Medulla oblongata (tissue), 1 donor: Measurements from ENCODE around the gene BCL11B.
A peak's percentile ranks its signal among the peaks of the same experiment; 100 is the strongest.

Source experiments
- DNase-seq: peaks from one replicate; pipeline ENCODE4 v3.0.0-alpha.2; 2015; ENCODE audit errors: extremely low spot score

BCL11B gene

GRCh38 chr14:99224116-99224910 lies 47.7 kb downstream of the BCL11B start:
- no peak for DNase-seq

- DNase-seq = no peak
Measured at GRCh38 chr14:99221445-99221844, 50.6 kb downstream of the BCL11B start.

GRCh38 chr14:99217066-99217955 lies 54.7 kb downstream of the BCL11B start:
- no peak for DNase-seq

GRCh38 chr14:99216191-99216590 lies 55.8 kb downstream of the BCL11B start:
- DNase-seq = no peak

- DNase-seq = peak; percentile 16
Measured at GRCh38 chr14:99215277-99215676, 56.7 kb downstream of the BCL11B start.

- no peak for DNase-seq
Measured at GRCh38 chr14:99214701-99215100, 57.3 kb downstream of the BCL11B start.

GRCh38 chr14:99213527-99213971 lies 58.4 kb downstream of the BCL11B start:
- DNase-seq = no peak

- DNase-seq = no peak
Measured at GRCh38 chr14:99213101-99213500, 58.9 kb downstream of the BCL11B start.

- DNase-seq = no peak
Measured at GRCh38 chr14:99212646-99213045, 59.4 kb downstream of the BCL11B start.

GRCh38 chr14:99212199-99212598 lies 59.8 kb downstream of the BCL11B start:
- no peak for DNase-seq

GRCh38 chr14:99211410-99211809 lies 60.6 kb downstream of the BCL11B start:
- DNase-seq = no peak

- no peak for DNase-seq
Measured at GRCh38 chr14:99210333-99210732, 61.7 kb downstream of the BCL11B start.

- DNase-seq = no peak
Measured at GRCh38 chr14:99209409-99209808, 62.6 kb downstream of the BCL11B start.

GRCh38 chr14:99208318-99208717 lies 63.7 kb downstream of the BCL11B start:
- no peak for DNase-seq

GRCh38 chr14:99207456-99207855 lies 64.5 kb downstream of the BCL11B start:
- no peak for DNase-seq

- DNase-seq = no peak
Measured at GRCh38 chr14:99206090-99206489, 65.9 kb downstream of the BCL11B start.

- DNase-seq = no peak
Measured at GRCh38 chr14:99205086-99205688, 66.8 kb downstream of the BCL11B start.

GRCh38 chr14:99203801-99204200 lies 68.2 kb downstream of the BCL11B start:
- no peak for DNase-seq

- DNase-seq = no peak
Measured at GRCh38 chr14:99203080-99203479, 68.9 kb downstream of the BCL11B start.

GRCh38 chr14:99202516-99202915 lies 69.5 kb downstream of the BCL11B start:
- no peak for DNase-seq

GRCh38 chr14:99201351-99202073 lies 70.5 kb downstream of the BCL11B start:
- no peak for DNase-seq

GRCh38 chr14:99200654-99201005 lies 71.4 kb downstream of the BCL11B start:
- DNase-seq = no peak
